Measurements from ENCODE around the gene DYNC2I2. TPM values are rescaled to one million over a fixed set of nuclear protein-coding genes. Genes with fewer than 3 reads are reported as not detected.

Gene DYNC2I2
- polyA plus RNA-seq, 1 of the 3 experiments (the other 2 are of a cell fraction) = 73.7 TPM

DNA sequence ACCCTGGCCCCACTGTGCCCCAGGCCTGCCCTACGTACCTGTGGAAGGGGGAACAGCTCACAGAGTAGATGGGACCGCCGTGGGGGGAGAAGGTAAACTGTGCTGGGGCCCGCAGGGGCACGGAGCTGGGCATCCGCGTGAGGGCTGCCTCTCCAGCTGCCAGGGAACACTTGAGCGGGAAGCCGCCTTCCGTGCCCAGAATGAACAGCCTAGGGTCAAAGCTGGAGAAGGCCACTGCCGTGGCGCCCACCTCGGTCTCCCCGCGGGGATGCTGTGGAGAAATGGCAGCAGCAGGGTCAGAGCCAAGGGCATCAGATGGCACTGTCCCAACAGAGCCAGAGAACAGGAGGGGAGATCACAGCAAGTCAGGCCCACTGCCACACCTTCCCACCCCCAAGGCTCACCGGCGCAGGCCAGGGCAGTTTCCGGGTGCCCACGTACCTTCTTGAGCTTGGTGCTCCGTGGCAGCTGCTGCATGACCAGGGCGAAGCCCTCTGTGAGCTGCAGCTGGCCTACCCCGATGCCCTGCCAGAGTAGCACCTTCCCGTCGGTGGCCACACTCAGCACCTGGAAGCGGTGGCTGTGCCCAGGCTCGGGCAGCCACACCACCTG, 21.9 kb downstream of the DYNC2I2 start:
- POLR2A ChIA-PET = no interaction called here
- Histone ChIP-seq H3K4me2 (peak overlapping the region; percentile 64; the same call in 1 of the 2 replicates), H3F3A (replicated peaks; ENCODE audit: insufficient read depth) (peaks cover 36% of the 10 kb centered on the region), H3K79me2 (ENCODE audit: insufficient read depth) (peaks cover 8% of the 10 kb centered on the region; the same call in 1 of the 2 replicates), H3K4me1 (ENCODE audit: control insufficient read depth in 1 of 2, insufficient read depth in 2 of 2, low read depth in 1 of 2, low read length in 1 of 2) (peaks cover 14 to 24% of the 10 kb centered on the region in 2 experiments; a peak in 3 of 4 replicates), H3K36me3 (replicated peaks in 1 of 2; ENCODE audit: control insufficient read depth in 1 of 2, insufficient read depth in 2 of 2, low read length in 1 of 2) (peaks cover 25 to 40% of the 10 kb centered on the region in 2 experiments), H3K27me3 (ENCODE audit: insufficient read depth) (no peaks in the 10 kb centered on the region), H3K4me3 (ENCODE audit: low read depth in 2 of 2, low read length in 1 of 2) (no peak overlapping the region), H2AFZ (ENCODE audit: low read depth) (no peak overlapping the region), H3K9me2 (no peaks in the 10 kb centered on the region), H3K9ac (no peak overlapping the region), H3K9me3 (no peaks in the 10 kb centered on the region), H3K27ac (ENCODE audit: low read depth in 2 of 2, low read length in 1 of 2) (peak overlapping the region; percentile 12 to 81; a peak in 3 of 4 replicates), H4K20me1 (ENCODE audit: insufficient read depth) (no peaks in the 10 kb centered on the region)
- 90% methylated on average over 8 of the region's 26 CpGs for WGBS (ENCODE audit: low lambda C conversion rate)
- CTCF ChIA-PET = interaction anchor here (0.8 to 2.5 kb wide), 5 partner anchors 9 to 196 kb away, joined by 3 to 15 read pairs (median 3); no protein-coding TSS in a partner anchor
- TF ChIP-seq NFIC (IDR thresholded peaks at IDR 0.05; ENCODE audit: borderline replicate concordance) (no peak), ZBTB33 (IDR thresholded peaks at IDR 0.05; ENCODE audit: borderline replicate concordance, low read depth) (no peak)
- TF ChIP-seq, protein P1, sequence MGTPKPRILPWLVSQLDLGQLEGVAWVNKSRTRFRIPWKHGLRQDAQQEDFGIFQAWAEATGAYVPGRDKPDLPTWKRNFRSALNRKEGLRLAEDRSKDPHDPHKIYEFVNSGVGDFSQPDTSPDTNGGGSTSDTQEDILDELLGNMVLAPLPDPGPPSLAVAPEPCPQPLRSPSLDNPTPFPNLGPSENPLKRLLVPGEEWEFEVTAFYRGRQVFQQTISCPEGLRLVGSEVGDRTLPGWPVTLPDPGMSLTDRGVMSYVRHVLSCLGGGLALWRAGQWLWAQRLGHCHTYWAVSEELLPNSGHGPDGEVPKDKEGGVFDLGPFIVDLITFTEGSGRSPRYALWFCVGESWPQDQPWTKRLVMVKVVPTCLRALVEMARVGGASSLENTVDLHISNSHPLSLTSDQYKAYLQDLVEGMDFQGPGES (IDR thresholded peaks at IDR 0.05; ENCODE audit: low read depth, low read length) = no peak
- TF ChIP-seq, protein P2, sequence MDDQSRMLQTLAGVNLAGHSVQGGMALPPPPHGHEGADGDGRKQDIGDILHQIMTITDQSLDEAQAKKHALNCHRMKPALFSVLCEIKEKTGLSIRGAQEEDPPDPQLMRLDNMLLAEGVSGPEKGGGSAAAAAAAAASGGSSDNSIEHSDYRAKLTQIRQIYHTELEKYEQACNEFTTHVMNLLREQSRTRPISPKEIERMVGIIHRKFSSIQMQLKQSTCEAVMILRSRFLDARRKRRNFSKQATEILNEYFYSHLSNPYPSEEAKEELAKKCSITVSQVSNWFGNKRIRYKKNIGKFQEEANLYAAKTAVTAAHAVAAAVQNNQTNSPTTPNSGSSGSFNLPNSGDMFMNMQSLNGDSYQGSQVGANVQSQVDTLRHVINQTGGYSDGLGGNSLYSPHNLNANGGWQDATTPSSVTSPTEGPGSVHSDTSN (IDR thresholded peaks at IDR 0.05) = no peak
- TF ChIP-seq, protein P3, sequence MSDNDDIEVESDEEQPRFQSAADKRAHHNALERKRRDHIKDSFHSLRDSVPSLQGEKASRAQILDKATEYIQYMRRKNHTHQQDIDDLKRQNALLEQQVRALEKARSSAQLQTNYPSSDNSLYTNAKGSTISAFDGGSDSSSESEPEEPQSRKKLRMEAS (IDR thresholded peaks at IDR 0.05; ENCODE audit: low read depth) = no peak
- DNase-seq = peak; percentile 27

DNA sequence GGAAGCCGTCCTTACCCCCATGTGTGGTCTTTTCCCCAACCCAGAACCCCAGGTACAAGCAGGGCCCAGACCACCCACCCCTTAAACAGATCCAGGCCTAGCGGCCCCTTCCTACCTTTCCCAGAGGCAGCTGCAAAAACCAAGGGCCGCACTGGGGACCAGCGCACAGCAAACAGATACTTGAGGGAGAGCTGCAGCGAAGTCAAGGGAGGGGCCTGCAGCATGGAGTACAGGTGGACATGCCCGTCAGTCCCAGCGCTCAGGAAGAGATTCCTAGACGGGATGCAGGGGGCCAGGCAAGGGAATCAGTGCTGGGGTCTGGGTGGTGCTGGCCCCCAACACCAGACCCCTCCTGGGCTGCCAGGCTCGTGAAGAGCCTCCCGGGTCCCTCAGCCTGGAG, 22.5 kb downstream of the DYNC2I2 start:
- CTCF ChIA-PET = interaction anchor here (2.2 kb wide), 1 partner anchor 196 kb away, joined by 7 read pairs; no protein-coding TSS in a partner anchor
- peaks cover 38% of the 10 kb centered on the region for H3F3A ChIP-seq (replicated peaks; ENCODE audit: insufficient read depth)
- peak; percentile 30 for DNase-seq
- peak overlapping the region; percentile 2 to 81; a peak in 1 of 4 replicates for H3K27ac ChIP-seq (ENCODE audit: low read depth in 2 of 2, low read length in 1 of 2)
- no peaks in the 10 kb centered on the region for H4K20me1 ChIP-seq (ENCODE audit: insufficient read depth)
- H3K9me3 ChIP-seq = no peaks in the 10 kb centered on the region
- H3K4me1 ChIP-seq (ENCODE audit: control insufficient read depth in 1 of 2, insufficient read depth in 2 of 2, low read depth in 1 of 2, low read length in 1 of 2) = peaks cover 14 to 24% of the 10 kb centered on the region in 2 experiments; a peak in 3 of 4 replicates
- H3K4me3 ChIP-seq (ENCODE audit: low read depth in 2 of 2, low read length in 1 of 2) = no peak overlapping the region
- peaks cover 8% of the 10 kb centered on the region; the same call in 1 of the 2 replicates for H3K79me2 ChIP-seq (ENCODE audit: insufficient read depth)
- no peak overlapping the region for H3K4me2 ChIP-seq
- no peak overlapping the region for H2AFZ ChIP-seq (ENCODE audit: low read depth)
- H3K9ac ChIP-seq = no peak overlapping the region
- no peaks in the 10 kb centered on the region for H3K27me3 ChIP-seq (ENCODE audit: insufficient read depth)
- H3K9me2 ChIP-seq = no peaks in the 10 kb centered on the region
- POLR2A ChIA-PET = no interaction called here
- WGBS (ENCODE audit: low lambda C conversion rate) = 97% methylated on average over 9 of the region's 10 CpGs
- peaks cover 21 to 46% of the 10 kb centered on the region in 2 experiments for H3K36me3 ChIP-seq (replicated peaks in 1 of 2; ENCODE audit: control insufficient read depth in 1 of 2, insufficient read depth in 2 of 2, low read length in 1 of 2)
- TF ChIP-seq EZH2phosphoT487 (IDR thresholded peaks at IDR 0.05; ENCODE audit: borderline replicate concordance, low read depth) = no peak
- no peak for TF ChIP-seq RFX5 (IDR thresholded peaks at IDR 0.05; ENCODE audit: low read length)
- no peak for TF ChIP-seq POLR2AphosphoS5 (IDR thresholded peaks at IDR 0.05; ENCODE audit: low read depth, low read length)
- no peak for TF ChIP-seq CHD2 (IDR thresholded peaks at IDR 0.05; ENCODE audit: low read length, partially characterized antibody)
- TF ChIP-seq, protein P1 (IDR thresholded peaks at IDR 0.05; ENCODE audit: low read depth, low read length) = no peak
- no peak for TF ChIP-seq MEF2A (IDR thresholded peaks at IDR 0.05; ENCODE audit: borderline replicate concordance, low read depth)
- no peak for TF ChIP-seq SIN3A (IDR thresholded peaks at IDR 0.05; ENCODE audit: borderline replicate concordance, low read depth, low read length)
- TF ChIP-seq FOXJ3 (CRISPR knock-in tag; IDR thresholded peaks at IDR 0.05) = no peak
- TF ChIP-seq RXRA (IDR thresholded peaks at IDR 0.05; ENCODE audit: borderline replicate concordance, low read depth) = no peak
- TF ChIP-seq TEAD4 (IDR thresholded peaks at IDR 0.05; ENCODE audit: borderline replicate concordance, insufficient read depth) = no peak
- TF ChIP-seq, protein P2 (IDR thresholded peaks at IDR 0.05) = no peak
- TF ChIP-seq RAD21 (IDR thresholded peaks at IDR 0.05; ENCODE audit: low read length) = no peak
- TF ChIP-seq, protein P4, sequence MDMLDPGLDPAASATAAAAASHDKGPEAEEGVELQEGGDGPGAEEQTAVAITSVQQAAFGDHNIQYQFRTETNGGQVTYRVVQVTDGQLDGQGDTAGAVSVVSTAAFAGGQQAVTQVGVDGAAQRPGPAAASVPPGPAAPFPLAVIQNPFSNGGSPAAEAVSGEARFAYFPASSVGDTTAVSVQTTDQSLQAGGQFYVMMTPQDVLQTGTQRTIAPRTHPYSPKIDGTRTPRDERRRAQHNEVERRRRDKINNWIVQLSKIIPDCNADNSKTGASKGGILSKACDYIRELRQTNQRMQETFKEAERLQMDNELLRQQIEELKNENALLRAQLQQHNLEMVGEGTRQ (IDR thresholded peaks at IDR 0.05; ENCODE audit: borderline replicate concordance, low read depth, low read length) = no peak
- no peak for TF ChIP-seq GATA2 (CRISPR knock-in tag; IDR thresholded peaks at IDR 0.05)

Data from SK-N-SH (cell line).